ENCODE data around the gene TXNDC11.

- TF ChIP-seq POLR2AphosphoS5 (IDR thresholded peaks at IDR 0.05) (no peak), CTCF (IDR thresholded peaks at IDR 0.05) (no peak)
Observed at GRCh38 chr16:11655655-11656054, 87.0 kb downstream of the TXNDC11 start.

Data from prostate gland (tissue), 2 donors.